ENCODE results near the gene NPFFR1. TPM values are rescaled to one million over a fixed set of nuclear protein-coding genes. Genes with fewer than 3 reads are reported as not detected.
"Not testable (repeated sequence)": the region's sequence is repeated elsewhere in the genome, so short reads cannot be mapped to it uniquely, and the experiment has no call there.

The NPFFR1 gene
- total RNA-seq, 1 donor from 2014 or later, result not detected

- no peaks in the 10 kb centered on the region for H3K36me3 ChIP-seq
- intact Hi-C loops (cut with DNase I), result no loop called here
- H3K27ac ChIP-seq, result peak overlapping the region; percentile 40
- no peaks in the 10 kb centered on the region for H3K27me3 ChIP-seq
- H3K4me1 ChIP-seq, result peaks cover 37% of the 10 kb centered on the region
- H3K4me3 ChIP-seq, result no peak overlapping the region
- no peak for DNase-seq (ENCODE audit: extremely low spot score in 2 of 2)
- TF ChIP-seq POLR2AphosphoS5 (IDR thresholded peaks at IDR 0.05; ENCODE audit: insufficient read depth in 1 of 2, low read depth in 1 of 2) (peak in 1 of 2 donors; percentile 61), POLR2A (IDR thresholded peaks at IDR 0.05) (no peak), CTCF (IDR thresholded peaks at IDR 0.05) (no peak)
- no peaks in the 10 kb centered on the region for H3K9me3 ChIP-seq
Measured at GRCh38 chr10:70227548-70228320, 56.1 kb downstream of the NPFFR1 start.

- no peaks in the 10 kb centered on the region for H3K9me3 ChIP-seq
- peaks cover 28% of the 10 kb centered on the region for H3K4me1 ChIP-seq
- H3K4me3 ChIP-seq, result no peak overlapping the region
- no peak for TF ChIP-seq POLR2AphosphoS5 (IDR thresholded peaks at IDR 0.05; ENCODE audit: insufficient read depth in 1 of 2, low read depth in 1 of 2)
- no peak for TF ChIP-seq POLR2A (IDR thresholded peaks at IDR 0.05)
- no peak for TF ChIP-seq CTCF (IDR thresholded peaks at IDR 0.05)
- DNase-seq (ENCODE audit: extremely low spot score in 2 of 2), result no peak
- no peaks in the 10 kb centered on the region for H3K27me3 ChIP-seq
- H3K36me3 ChIP-seq, result no peaks in the 10 kb centered on the region
- intact Hi-C loops (cut with DNase I), result no loop called here
- H3K27ac ChIP-seq, result no peak overlapping the region
Measured at GRCh38 chr10:70223728-70224127, 60.1 kb downstream of the NPFFR1 start.

GRCh38 chr10:70222811-70223447, 60.9 kb downstream of the NPFFR1 start:
- H3K4me1 ChIP-seq, result peaks cover 20% of the 10 kb centered on the region
- intact Hi-C loops (cut with DNase I); H3K27me3 ChIP-seq; H3K36me3 ChIP-seq; DNase-seq (ENCODE audit: extremely low spot score in 2 of 2); H3K9me3 ChIP-seq; H3K27ac ChIP-seq; H3K4me3 ChIP-seq: not testable (repeated sequence)

GRCh38 chr10:70222340-70222794, 61.4 kb downstream of the NPFFR1 start:
- Histone ChIP-seq H3K27me3 (no peaks in the 10 kb centered on the region), H3K27ac (no peak overlapping the region), H3K9me3 (no peaks in the 10 kb centered on the region), H3K4me1 (peaks cover 14% of the 10 kb centered on the region), H3K4me3 (no peak overlapping the region), H3K36me3 (peaks cover 0 to 6% of the 10 kb centered on the region in 2 donors)
- TF ChIP-seq CTCF (IDR thresholded peaks at IDR 0.05), result no peak
- no peak for TF ChIP-seq POLR2A (IDR thresholded peaks at IDR 0.05)
- TF ChIP-seq POLR2AphosphoS5 (IDR thresholded peaks at IDR 0.05; ENCODE audit: insufficient read depth in 1 of 2, low read depth in 1 of 2), result no peak
- no peak for DNase-seq (ENCODE audit: extremely low spot score in 2 of 2)
- intact Hi-C loops (cut with DNase I), result no loop called here

DNA sequence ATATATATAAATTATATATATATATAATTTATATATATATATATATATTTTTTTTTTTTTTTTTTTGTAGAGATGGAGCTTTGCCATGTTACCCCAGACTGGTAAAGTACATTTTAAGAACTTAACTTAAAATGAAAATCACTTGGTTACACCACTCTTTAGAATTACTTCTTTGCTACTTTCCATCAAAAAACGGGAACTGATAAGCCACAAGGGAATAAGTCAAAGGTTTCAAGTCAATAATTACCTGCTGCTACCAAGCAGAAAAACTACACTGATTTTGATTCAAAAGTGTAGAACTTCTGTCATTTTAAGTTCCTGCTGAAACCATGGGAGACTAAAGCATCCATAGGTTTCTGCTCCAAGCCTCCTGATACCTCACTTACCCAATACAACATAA, 62.8 kb downstream of the NPFFR1 start:
- DNase-seq (ENCODE audit: extremely low spot score in 2 of 2), result no peak
- peaks cover 0 to 16% of the 10 kb centered on the region in 2 donors for H3K36me3 ChIP-seq
- H3K9me3 ChIP-seq, result no peaks in the 10 kb centered on the region
- TF ChIP-seq POLR2A (IDR thresholded peaks at IDR 0.05) (no peak), POLR2AphosphoS5 (IDR thresholded peaks at IDR 0.05; ENCODE audit: insufficient read depth in 1 of 2, low read depth in 1 of 2) (no peak)
- peak overlapping the region; percentile 69 for H3K27ac ChIP-seq
- peaks cover 10% of the 10 kb centered on the region for H3K4me1 ChIP-seq
- intact Hi-C loops (cut with DNase I), result loop anchor here (2.0 kb wide), 1 partner anchor 144 kb away; no protein-coding TSS in a partner anchor
- no peaks in the 10 kb centered on the region for H3K27me3 ChIP-seq
- H3K4me3 ChIP-seq, result no peak overlapping the region

DNA sequence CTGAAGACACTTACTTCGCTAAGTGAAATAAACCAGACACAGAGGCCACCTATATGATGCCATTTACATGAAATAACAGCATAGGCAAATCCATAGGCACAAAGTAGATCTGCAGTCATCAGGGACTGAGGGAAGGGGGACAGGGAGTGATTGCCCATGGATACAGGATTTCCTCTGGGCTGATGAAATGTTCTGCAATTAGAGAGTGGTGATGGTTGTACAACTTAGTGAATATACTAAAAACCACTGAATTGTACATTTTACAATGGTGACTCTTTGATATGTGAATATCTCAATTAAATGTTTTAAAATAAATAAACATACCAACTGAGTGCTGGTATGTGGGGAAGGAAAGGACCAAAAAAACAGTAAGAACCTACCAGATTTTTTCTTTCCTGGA, 70.9 kb downstream of the NPFFR1 start:
- TF ChIP-seq POLR2A (IDR thresholded peaks at IDR 0.05) (no peak), CTCF (IDR thresholded peaks at IDR 0.05) (no peak), POLR2AphosphoS5 (IDR thresholded peaks at IDR 0.05; ENCODE audit: insufficient read depth in 1 of 2, low read depth in 1 of 2) (no peak)
- Histone ChIP-seq H3K27ac (no peak overlapping the region), H3K4me1 (no peaks in the 10 kb centered on the region), H3K9me3 (no peaks in the 10 kb centered on the region), H3K27me3 (no peaks in the 10 kb centered on the region), H3K4me3 (no peak overlapping the region), H3K36me3 (peaks cover 0 to 54% of the 10 kb centered on the region in 2 donors)
- intact Hi-C loops (cut with DNase I), result no loop called here
- DNase-seq (ENCODE audit: extremely low spot score in 2 of 2), result no peak
